GM18519 (cell line): ENCODE measurements around the gene SLC52A3.

Experiments
- ATAC-seq: cut with Tn5 transposase; IDR thresholded peaks from one replicate; pipeline ENCODE4 v1.9.1; 2021; ENCODE audit warnings: mild to moderate bottlenecking, moderate library complexity; ENCODE audit not compliant: unreplicated experiment, low FRiP score

Gene SLC52A3

GRCh38 chr20:770691-771090 lies 2.4 kb upstream of the SLC52A3 start:
- no peak for ATAC-seq

GRCh38 chr20:766906-767305 lies 1.4 kb downstream of the SLC52A3 start:
- ATAC-seq, result no peak

- ATAC-seq, result no peak
These were observed 4.0 kb downstream of the SLC52A3 start for GRCh38 chr20:764255-764654.

DNA sequence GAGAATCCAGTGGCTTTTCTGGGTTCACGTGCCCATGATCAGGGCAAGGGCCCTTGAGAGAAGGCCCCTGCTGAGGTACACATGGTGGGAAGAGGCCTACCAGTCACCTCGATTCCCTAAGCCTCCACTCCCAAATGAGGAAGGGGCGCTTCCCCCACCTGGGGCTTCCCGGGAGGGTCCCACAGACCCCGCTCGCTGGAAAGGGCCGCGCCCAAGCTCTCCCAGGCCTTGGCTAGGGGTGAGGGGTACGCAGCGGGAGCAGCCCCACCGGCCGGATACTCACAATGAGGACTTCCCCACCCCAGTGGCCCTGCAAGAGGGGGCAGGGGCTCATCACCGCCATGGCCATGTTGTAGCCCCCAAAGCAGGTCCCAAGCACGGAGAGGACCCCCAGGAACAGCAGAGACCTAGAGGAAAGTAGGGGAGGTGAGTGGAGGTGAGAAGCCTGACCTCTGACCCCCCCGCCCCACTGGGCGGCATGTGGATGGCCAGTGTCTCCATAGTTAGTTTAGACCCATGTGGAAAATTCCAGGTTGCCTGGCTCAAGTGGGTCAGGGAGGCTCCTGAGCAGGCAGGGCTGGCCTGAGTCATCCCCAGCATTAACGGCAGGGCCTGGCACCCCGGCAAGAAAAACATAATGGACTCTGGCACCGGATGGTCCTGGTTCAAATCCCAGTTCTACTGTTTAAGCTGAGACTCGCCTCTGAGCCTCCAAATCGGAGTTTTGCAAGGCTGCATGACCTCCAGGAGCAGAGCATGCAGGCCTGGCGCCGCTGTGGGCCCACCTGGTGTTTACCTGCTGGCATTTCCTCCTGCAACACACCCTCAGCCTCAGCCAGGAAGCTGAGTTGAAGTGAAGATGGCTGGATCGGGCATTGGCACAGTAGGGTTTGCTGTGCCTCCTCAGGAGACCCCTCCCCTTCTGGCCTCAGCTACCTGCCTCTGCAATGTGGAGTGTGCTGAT lies 6.6 kb downstream of the SLC52A3 start:
- no peak for ATAC-seq

DNA sequence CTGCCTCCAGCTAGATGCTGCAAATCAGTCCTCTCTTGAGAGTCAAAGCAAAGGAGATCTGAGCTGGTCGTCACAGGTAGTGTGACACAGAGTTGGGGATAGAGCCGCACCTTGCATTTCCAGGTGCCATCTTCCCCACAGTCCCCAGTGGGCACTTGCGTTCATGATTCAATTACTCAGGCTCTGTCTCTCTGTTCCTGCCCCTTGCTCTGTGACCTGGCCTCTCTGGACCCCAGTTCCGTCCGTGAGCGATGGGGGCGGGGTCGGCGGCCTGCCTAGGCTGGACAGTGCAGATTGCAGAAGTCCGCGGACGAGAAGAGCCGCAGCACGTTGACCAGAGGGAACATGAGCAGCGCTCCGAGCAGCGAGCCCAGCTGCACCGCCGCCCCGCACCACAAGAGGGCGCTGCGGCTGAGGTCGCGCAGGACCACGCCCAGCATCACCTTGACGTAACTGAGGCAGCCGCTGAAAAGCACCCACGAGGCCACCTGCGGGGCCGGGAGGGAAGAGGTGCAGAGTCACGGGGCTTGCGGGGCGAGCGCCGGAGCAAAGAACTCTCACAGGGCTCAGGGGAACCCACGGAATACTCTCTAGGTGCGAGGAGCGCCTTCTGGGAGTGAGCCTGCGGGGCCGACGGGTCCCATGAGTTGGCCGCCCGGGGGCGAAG lies 7.4 kb downstream of the SLC52A3 start:
- no peak for ATAC-seq

GRCh38 chr20:757506-757905 lies 10.8 kb downstream of the SLC52A3 start:
- ATAC-seq, result no peak

DNA sequence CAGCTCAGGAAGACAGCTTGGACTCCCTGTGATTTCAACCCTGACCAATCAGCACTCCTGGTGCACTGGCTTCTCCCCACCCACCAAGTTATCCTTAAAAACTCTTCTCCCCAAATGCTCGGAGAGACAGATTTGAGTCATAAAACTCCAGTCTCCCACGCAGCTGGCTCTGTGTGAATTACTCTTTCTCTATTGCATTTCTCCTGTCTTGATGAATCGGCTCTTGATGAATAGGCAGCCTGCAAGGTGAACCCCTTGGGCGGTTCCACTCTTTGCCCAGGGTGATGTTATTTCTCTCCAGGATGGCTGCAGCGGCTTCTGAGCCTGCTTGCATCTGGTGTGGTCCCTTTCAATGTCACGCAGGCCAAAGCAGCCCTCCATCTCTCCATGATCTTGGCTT lies 12.4 kb downstream of the SLC52A3 start:
- no peak for ATAC-seq

GRCh38 chr20:754904-755303 lies 13.4 kb downstream of the SLC52A3 start:
- no peak for ATAC-seq

- no peak for ATAC-seq
These were observed 14.2 kb downstream of the SLC52A3 start for GRCh38 chr20:753897-754635.

- no peak for ATAC-seq
These were observed 15.2 kb downstream of the SLC52A3 start for GRCh38 chr20:753136-753535.

GRCh38 chr20:752291-752690 lies 16.0 kb downstream of the SLC52A3 start:
- no peak for ATAC-seq

GRCh38 chr20:751761-752160 lies 16.5 kb downstream of the SLC52A3 start:
- no peak for ATAC-seq

- no peak for ATAC-seq
These were observed 17.5 kb downstream of the SLC52A3 start for GRCh38 chr20:750801-751200.

GRCh38 chr20:745683-746301 lies 22.5 kb downstream of the SLC52A3 start:
- ATAC-seq, result no peak

GRCh38 chr20:742156-742555 lies 26.1 kb downstream of the SLC52A3 start:
- no peak for ATAC-seq

- ATAC-seq, result no peak
These were observed 26.7 kb downstream of the SLC52A3 start for GRCh38 chr20:741620-742019.

DNA sequence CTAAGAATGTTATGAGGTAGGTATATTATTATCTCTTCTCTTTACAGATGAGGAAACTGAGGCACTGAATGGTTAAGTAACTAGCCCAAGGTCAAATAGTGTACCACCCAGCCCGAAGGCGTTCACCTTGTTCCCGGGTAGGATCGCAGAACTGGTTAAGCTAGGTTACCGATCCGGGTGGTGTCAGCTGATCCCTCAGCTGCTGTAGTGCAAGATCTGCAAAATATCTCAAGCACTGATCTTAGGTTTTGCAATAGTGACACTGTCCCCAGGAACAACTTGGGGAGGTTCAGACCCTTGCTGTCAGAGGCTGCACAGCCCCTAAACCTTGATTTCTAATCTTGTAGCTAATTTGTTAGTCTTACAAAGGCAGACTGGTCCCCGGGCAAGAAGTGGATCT lies 28.1 kb downstream of the SLC52A3 start:
- ATAC-seq, result no peak

DNA sequence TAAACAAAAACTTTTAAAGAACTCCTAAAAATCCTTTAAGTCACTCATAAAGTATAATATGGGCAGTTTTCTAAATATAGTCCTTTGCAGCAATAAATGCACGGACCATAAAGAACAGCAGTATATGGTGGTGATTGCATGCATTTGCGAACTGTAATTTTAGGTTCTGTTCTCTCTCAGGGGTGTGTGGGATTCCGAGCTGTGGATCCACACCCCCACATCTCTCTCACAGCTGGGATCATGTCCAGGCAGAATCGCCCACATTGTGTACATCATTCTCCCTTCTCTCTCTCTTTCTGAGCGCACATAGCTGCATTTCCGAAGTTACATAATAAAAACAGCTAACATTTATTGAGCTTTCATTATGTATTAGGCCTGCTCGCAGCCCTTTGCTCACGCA lies 28.6 kb downstream of the SLC52A3 start:
- no peak for ATAC-seq

- ATAC-seq, result no peak
These were observed 34.4 kb downstream of the SLC52A3 start for GRCh38 chr20:733861-734260.

DNA sequence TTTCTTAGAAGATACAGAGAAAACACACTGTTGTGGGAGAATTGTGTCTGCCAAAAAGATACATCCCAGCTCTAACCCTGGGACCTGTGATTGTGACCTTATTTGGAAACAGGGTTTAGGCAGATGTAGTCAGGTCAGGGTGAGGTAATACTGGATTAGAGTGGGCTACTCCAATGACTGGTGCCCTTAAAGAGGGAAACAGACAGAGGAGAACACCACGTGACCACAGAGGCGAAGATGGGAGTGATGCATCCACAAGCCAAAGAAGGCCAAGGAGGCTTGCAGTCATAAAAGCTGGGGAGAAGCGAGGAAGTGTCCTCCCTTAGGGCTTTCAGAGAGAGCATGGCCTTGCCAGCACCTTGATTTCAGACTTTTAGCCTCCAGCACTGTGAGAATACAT lies 35.6 kb downstream of the SLC52A3 start:
- ATAC-seq, result no peak
